SK-N-SH treated with all-trans-retinoic acid at 6 μM for 48 hours (cell line): Measurements from ENCODE around the gene LCN2.

ENCODE experiments used
- ATAC-seq: fragments of 200-7000 bp; cut with Tn5 transposase; 3 replicates; pipeline ENCODE4 v1.9.1; 2020; ENCODE audit warnings: mild to moderate bottlenecking, moderate library complexity
- ARNTL ChIP-seq: fragments of 450-650 bp; formaldehyde crosslinking; IDR thresholded peaks from 2 replicates; pipeline ENCODE4 v1.5.0; 2020; ENCODE audit warnings: low read depth, mild to moderate bottlenecking, moderate library complexity, borderline replicate concordance
- BACH2 ChIP-seq: fragments of 250-450 bp; sonication (Bioruptor Pico); IDR thresholded peaks from 2 replicates; pipeline ENCODE4 v1.9.0; 2021; ENCODE audit warnings: mild to moderate bottlenecking, borderline replicate concordance
- CSDC2 ChIP-seq: fragments of 250-450 bp; sonication (Bioruptor Pico); IDR thresholded peaks from 2 replicates; pipeline ENCODE4 v1.5.0; 2020; ENCODE audit warnings: mild to moderate bottlenecking, moderate library complexity
- ESRRG ChIP-seq: fragments of 250-450 bp; sonication (Bioruptor Pico); IDR thresholded peaks from 2 replicates; pipeline ENCODE4 v1.6.1; 2021; ENCODE audit warnings: mild to moderate bottlenecking
- GLIS3 ChIP-seq: fragments of 250-450 bp; sonication (Bioruptor Pico); IDR thresholded peaks from 2 replicates; pipeline ENCODE4 v1.5.0; 2020; ENCODE audit warnings: mild to moderate bottlenecking, moderate library complexity
- ISL1 ChIP-seq: fragments of 250-450 bp; sonication (Bioruptor Pico); IDR thresholded peaks from 2 replicates; pipeline ENCODE4 v2.1.2; 2022; ENCODE audit warnings: mild to moderate bottlenecking, moderate library complexity
- OSR1 ChIP-seq: fragments of 250-450 bp; sonication (Bioruptor Pico); IDR thresholded peaks from 2 replicates; pipeline ENCODE4 v1.8.0; 2022; ENCODE audit warnings: moderate library complexity, mild to moderate bottlenecking, inconsistent platforms
- PPARA ChIP-seq: fragments of 250-450 bp; sonication (Bioruptor Pico); IDR thresholded peaks from 2 replicates; pipeline ENCODE4 v1.5.0; 2020; ENCODE audit warnings: mild to moderate bottlenecking, borderline replicate concordance
- RARB ChIP-seq: fragments of 250-450 bp; sonication (Bioruptor Pico); IDR thresholded peaks from 2 replicates; pipeline ENCODE4 v1.8.0; 2021; ENCODE audit warnings: mild to moderate bottlenecking, moderate library complexity
- SNAI2 ChIP-seq: fragments of 250-450 bp; sonication (Bioruptor Pico); IDR thresholded peaks from 2 replicates; pipeline ENCODE4 v1.5.0; 2020; ENCODE audit warnings: mild to moderate bottlenecking, moderate library complexity
- TCF4 ChIP-seq: fragments of 250-450 bp; sonication (Bioruptor Pico); IDR thresholded peaks from 2 replicates; pipeline ENCODE4 v1.8.0; 2021; ENCODE audit warnings: mild to moderate bottlenecking, moderate library complexity, borderline replicate concordance
- TOX ChIP-seq: fragments of 250-450 bp; sonication (Bioruptor Pico); IDR thresholded peaks from 2 replicates; pipeline ENCODE4 v1.8.0; 2021; ENCODE audit warnings: mild to moderate bottlenecking, moderate library complexity, borderline replicate concordance
- ZC3H10 ChIP-seq: fragments of 250-450 bp; sonication (Bioruptor Pico); IDR thresholded peaks from 2 replicates; pipeline ENCODE4 v1.5.1; 2021; ENCODE audit warnings: mild to moderate bottlenecking, moderate library complexity
- ZFP30 ChIP-seq: fragments of 450-650 bp; formaldehyde crosslinking; IDR thresholded peaks from 2 replicates; pipeline ENCODE4 v1.5.0; 2022; ENCODE audit warnings: mild to moderate bottlenecking, moderate library complexity
- ZNF565 ChIP-seq: fragments of 450-650 bp; formaldehyde crosslinking; conservative IDR thresholded peaks from 2 replicates; pipeline ENCODE4 v1.5.0; 2020; ENCODE audit warnings: low read depth, mild to moderate bottlenecking, moderate library complexity
- ZNF70 ChIP-seq: fragments of 450-650 bp; formaldehyde crosslinking; IDR thresholded peaks from 2 replicates; pipeline ENCODE4 v1.5.0; 2020; ENCODE audit warnings: mild to moderate bottlenecking, moderate library complexity
- TF ChIP-seq, protein P1 (sequence below): fragments of 250-450 bp; sonication (Bioruptor Pico); IDR thresholded peaks from 2 replicates; pipeline ENCODE4 v1.8.0; 2020; ENCODE audit warnings: mild to moderate bottlenecking, moderate library complexity, borderline replicate concordance
- TF ChIP-seq, protein P2 (sequence below): fragments of 250-450 bp; sonication (Bioruptor Pico); IDR thresholded peaks from 2 replicates; pipeline ENCODE4 v1.5.0; 2020; ENCODE audit warnings: mild to moderate bottlenecking, moderate library complexity
- TF ChIP-seq, protein P3 (sequence below): fragments of 250-450 bp; sonication (Bioruptor Pico); IDR thresholded peaks from 2 replicates; pipeline ENCODE4 v1.5.1; 2021; ENCODE audit warnings: mild to moderate bottlenecking, moderate library complexity
- TF ChIP-seq, protein P4 (sequence below): fragments of 250-450 bp; sonication (Bioruptor Pico); IDR thresholded peaks from 2 replicates; pipeline ENCODE4 v1.8.0; 2021; ENCODE audit warnings: low read depth, mild to moderate bottlenecking, moderate library complexity, borderline replicate concordance

Gene LCN2

DNA sequence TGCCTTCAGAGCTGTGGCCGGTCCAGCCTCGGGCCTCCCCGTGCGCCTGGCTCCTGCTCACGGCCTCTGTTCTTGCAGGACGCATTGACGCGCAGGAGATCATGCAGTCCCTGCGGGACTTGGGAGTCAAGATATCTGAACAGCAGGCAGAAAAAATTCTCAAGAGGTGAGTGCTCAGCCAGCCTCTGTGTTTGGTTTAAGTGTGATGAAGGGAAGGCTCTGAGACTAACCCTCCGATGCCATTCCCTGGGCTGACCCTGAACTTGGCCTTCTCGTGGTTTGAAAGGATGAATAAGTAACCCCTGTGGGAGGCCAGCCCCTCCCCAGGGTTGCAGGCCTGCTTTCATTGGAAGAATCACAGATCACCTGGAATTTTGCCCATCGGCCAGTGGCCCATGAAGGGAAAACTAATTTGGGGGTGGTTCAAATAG is 48.0 kb upstream of the LCN2 start:
- no peak for ATAC-seq
- TF ChIP-seq CSDC2 (CRISPR knock-in tag) (no peak), TOX (CRISPR knock-in tag) (no peak), ZFP30 (no peak), ARNTL (CRISPR knock-in tag) (no peak), ZNF70 (CRISPR knock-in tag) (no peak), SNAI2 (CRISPR knock-in tag) (no peak), ISL1 (CRISPR knock-in tag) (no peak), ZNF565 (CRISPR knock-in tag) (no peak), GLIS3 (CRISPR knock-in tag) (no peak), OSR1 (CRISPR knock-in tag) (no peak), ZC3H10 (CRISPR knock-in tag) (no peak), BACH2 (CRISPR knock-in tag) (no peak), PPARA (CRISPR knock-in tag) (no peak)
- TF ChIP-seq, protein P1, sequence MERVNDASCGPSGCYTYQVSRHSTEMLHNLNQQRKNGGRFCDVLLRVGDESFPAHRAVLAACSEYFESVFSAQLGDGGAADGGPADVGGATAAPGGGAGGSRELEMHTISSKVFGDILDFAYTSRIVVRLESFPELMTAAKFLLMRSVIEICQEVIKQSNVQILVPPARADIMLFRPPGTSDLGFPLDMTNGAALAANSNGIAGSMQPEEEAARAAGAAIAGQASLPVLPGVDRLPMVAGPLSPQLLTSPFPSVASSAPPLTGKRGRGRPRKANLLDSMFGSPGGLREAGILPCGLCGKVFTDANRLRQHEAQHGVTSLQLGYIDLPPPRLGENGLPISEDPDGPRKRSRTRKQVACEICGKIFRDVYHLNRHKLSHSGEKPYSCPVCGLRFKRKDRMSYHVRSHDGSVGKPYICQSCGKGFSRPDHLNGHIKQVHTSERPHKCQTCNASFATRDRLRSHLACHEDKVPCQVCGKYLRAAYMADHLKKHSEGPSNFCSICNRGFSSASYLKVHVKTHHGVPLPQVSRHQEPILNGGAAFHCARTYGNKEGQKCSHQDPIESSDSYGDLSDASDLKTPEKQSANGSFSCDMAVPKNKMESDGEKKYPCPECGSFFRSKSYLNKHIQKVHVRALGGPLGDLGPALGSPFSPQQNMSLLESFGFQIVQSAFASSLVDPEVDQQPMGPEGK: no peak
- TF ChIP-seq, protein P2, sequence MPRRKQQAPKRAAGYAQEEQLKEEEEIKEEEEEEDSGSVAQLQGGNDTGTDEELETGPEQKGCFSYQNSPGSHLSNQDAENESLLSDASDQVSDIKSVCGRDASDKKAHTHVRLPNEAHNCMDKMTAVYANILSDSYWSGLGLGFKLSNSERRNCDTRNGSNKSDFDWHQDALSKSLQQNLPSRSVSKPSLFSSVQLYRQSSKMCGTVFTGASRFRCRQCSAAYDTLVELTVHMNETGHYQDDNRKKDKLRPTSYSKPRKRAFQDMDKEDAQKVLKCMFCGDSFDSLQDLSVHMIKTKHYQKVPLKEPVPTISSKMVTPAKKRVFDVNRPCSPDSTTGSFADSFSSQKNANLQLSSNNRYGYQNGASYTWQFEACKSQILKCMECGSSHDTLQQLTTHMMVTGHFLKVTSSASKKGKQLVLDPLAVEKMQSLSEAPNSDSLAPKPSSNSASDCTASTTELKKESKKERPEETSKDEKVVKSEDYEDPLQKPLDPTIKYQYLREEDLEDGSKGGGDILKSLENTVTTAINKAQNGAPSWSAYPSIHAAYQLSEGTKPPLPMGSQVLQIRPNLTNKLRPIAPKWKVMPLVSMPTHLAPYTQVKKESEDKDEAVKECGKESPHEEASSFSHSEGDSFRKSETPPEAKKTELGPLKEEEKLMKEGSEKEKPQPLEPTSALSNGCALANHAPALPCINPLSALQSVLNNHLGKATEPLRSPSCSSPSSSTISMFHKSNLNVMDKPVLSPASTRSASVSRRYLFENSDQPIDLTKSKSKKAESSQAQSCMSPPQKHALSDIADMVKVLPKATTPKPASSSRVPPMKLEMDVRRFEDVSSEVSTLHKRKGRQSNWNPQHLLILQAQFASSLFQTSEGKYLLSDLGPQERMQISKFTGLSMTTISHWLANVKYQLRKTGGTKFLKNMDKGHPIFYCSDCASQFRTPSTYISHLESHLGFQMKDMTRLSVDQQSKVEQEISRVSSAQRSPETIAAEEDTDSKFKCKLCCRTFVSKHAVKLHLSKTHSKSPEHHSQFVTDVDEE (CRISPR knock-in tag): no peak

DNA sequence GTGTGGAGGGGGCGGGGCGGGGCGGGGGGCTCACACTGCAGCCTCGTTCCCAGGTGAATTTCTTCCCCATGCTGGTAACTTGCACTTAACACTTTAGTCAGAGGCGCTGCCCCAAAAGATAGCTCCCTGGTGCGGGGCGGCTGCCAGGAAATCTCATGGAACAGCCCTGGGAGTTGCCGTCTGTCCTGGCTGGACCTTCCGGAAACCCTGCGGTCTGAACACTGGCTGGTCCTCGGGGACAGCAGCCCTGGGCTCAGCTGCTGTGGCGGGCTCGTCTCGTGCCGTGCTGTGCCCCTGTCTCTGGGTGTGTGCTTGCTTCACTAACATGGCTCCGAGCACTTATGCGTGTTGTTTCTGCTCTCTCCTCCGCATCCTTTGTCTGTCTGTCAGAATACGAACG is 47.6 kb upstream of the LCN2 start:
- ATAC-seq: no peak
- TF ChIP-seq ZNF565 (CRISPR knock-in tag) (no peak), ISL1 (CRISPR knock-in tag) (no peak), ARNTL (CRISPR knock-in tag) (no peak), TOX (CRISPR knock-in tag) (no peak), TCF4 (CRISPR knock-in tag) (no peak), ESRRG (CRISPR knock-in tag) (no peak), ZC3H10 (CRISPR knock-in tag) (no peak), RARB (CRISPR knock-in tag) (no peak), ZFP30 (no peak)
- TF ChIP-seq, protein P3, sequence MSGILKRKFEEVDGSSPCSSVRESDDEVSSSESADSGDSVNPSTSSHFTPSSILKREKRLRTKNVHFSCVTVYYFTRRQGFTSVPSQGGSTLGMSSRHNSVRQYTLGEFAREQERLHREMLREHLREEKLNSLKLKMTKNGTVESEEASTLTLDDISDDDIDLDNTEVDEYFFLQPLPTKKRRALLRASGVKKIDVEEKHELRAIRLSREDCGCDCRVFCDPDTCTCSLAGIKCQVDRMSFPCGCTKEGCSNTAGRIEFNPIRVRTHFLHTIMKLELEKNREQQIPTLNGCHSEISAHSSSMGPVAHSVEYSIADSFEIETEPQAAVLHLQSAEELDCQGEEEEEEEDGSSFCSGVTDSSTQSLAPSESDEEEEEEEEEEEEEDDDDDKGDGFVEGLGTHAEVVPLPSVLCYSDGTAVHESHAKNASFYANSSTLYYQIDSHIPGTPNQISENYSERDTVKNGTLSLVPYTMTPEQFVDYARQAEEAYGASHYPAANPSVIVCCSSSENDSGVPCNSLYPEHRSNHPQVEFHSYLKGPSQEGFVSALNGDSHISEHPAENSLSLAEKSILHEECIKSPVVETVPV: no peak
- TF ChIP-seq, protein P2 (CRISPR knock-in tag): no peak
- TF ChIP-seq, protein P4, sequence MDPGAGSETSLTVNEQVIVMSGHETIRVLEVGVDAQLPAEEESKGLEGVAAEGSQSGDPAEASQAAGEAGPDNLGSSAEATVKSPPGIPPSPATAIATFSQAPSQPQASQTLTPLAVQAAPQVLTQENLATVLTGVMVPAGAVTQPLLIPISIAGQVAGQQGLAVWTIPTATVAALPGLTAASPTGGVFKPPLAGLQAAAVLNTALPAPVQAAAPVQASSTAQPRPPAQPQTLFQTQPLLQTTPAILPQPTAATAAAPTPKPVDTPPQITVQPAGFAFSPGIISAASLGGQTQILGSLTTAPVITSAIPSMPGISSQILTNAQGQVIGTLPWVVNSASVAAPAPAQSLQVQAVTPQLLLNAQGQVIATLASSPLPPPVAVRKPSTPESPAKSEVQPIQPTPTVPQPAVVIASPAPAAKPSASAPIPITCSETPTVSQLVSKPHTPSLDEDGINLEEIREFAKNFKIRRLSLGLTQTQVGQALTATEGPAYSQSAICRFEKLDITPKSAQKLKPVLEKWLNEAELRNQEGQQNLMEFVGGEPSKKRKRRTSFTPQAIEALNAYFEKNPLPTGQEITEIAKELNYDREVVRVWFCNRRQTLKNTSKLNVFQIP (CRISPR knock-in tag): no peak
- TF ChIP-seq, protein P1: no peak
